Right kidney (tissue), 1 donor: ENCODE measurements around the gene VIPAS39.
"Not testable (repeated sequence)": the region's sequence is repeated elsewhere in the genome, so short reads cannot be mapped to it uniquely, and the experiment has no call there.

Experiments used
- DNase-seq: peaks from one replicate; pipeline ENCODE4 v3.0.0-alpha.2; 2016

VIPAS39 gene

DNA sequence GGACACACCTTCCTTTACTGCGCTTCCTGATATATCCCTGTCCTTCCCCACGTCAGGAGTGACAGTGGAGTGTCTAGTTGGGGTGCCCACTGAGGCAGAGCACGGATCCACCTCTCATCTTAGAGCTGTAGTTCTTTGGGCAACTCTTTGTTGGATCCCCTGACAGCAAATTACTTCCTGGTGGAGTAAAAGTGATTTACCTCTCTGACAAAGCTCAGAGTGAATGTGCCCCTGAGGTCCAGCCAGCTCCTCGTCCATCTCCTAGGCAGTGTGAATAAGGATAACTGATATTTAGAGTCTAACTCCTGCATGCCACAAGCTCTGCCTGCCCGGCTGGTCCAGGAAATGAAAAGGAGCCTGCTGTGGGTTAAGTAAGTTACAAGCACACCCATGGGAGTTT, 16.5 kb upstream of the VIPAS39 start:
- peak; percentile 25 for DNase-seq

DNA sequence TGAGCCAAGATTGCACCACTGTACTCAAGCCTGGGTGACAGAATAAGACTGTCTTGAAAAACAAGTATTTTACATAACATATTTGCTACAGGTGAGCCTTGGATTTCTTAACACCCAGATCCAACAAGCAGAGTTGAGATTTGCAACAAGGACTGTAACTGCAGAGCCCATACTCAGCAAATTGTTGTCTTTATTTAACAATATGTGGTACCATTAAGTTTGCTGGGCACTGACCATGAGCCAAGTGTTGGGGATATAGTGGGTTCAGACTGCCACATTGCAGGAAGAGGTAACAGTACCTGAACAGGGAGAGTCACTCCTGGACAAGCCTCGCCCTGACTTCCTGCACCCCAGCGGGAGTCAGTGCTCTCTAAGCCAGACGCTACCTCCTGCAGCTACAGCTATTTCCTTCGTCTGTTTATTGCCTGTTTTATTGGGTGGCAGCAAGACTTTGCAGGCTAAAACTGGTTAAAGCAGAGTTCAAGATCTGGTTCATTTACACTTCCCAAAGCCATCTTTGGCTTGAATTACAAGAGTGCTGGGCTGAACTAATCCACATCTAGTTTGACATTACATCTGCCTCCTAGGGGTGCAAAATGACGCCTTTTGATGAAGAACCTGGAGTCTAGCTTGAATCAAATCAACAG, 12.9 kb upstream of the VIPAS39 start:
- no peak for DNase-seq

DNA sequence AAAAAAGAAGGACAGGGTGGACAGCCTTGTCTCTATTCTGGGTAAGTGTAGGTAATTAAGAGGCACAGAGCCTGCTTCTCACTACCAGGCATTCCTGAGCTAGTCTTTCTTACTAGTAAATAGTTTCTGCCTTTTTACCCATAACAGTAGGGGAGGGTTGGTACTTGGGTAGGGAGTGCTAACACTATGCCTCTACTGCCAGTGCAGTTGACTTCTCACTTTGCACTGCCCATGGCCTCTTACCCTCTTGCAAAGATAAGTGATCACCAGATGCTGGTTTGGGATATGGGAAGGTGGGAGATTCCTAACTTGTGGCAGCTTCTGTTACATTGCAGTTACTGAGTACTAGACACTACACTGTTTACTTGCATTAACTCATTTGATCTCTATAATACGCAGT, 12.1 kb upstream of the VIPAS39 start:
- no peak for DNase-seq

DNA sequence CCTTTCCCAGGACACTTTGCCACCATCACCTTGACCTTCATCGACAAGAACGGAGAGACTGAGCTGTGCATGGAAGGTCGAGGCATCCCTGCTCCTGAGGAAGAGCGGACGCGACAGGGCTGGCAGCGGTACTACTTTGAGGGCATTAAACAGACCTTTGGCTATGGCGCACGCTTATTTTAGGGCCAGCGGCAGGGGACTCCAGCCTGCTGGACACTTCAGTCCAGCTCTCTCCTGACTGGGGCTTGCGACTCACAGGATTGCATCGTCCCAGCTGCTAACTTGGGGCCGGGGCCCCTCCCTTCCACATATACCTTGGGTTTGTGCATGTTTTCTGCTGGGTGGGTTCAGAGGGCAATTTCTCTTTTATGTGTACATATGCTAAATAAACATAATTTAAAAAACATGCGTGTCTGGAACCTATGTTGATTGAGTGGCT, 11.7 kb upstream of the VIPAS39 start:
- no peak for DNase-seq

DNA sequence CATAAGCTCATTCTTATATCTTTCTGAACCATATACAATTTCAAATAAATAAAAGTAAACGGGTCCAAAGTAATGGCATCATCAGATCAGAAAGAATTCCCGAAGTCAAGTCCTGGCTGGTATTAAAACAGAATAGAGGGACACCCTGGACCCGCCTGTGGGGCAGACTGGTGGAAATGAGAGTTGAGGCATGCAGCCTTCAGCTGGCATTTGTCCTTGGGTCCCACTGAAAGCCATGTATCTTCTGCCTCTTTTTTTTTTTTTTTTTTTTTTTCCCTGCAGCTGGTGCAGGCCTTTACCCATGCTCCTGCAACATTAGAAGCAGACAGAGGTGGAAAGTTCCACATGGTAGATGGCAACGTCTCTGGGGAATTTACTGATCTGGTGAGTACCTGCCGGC, 10.4 kb upstream of the VIPAS39 start:
- DNase-seq: no peak

DNA sequence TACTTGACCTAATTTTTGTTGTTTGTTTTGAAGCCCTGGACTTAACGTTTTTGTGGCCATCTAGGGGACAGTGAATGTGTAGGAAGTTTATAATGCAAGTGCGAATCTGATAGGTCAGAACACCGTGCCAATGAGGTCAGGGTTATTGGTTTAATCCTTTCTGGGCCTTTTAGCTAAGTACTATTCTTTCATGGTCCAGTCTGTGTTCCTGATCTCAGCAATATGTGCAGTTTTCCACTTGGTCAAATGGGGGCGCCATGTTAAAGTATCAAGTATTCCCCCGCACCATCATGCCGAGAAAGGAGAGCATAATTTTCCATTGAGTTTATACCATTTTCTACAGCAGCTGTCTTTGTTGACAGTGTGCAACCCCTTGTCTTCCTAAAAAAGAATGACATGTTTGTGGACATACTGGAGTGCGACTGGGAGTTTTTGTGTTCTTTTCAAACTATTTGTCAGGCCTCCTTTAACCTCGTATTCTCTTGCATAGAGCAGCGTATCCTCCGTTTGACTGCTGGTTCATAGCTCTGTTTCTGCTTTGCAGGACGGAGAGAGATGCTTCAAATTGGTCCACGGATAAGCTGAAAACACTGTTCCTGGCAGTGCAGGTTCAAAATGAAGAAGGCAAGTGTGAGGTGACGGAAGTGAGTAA, 1.8 kb upstream of the VIPAS39 start:
- DNase-seq: peak; percentile 21

DNA sequence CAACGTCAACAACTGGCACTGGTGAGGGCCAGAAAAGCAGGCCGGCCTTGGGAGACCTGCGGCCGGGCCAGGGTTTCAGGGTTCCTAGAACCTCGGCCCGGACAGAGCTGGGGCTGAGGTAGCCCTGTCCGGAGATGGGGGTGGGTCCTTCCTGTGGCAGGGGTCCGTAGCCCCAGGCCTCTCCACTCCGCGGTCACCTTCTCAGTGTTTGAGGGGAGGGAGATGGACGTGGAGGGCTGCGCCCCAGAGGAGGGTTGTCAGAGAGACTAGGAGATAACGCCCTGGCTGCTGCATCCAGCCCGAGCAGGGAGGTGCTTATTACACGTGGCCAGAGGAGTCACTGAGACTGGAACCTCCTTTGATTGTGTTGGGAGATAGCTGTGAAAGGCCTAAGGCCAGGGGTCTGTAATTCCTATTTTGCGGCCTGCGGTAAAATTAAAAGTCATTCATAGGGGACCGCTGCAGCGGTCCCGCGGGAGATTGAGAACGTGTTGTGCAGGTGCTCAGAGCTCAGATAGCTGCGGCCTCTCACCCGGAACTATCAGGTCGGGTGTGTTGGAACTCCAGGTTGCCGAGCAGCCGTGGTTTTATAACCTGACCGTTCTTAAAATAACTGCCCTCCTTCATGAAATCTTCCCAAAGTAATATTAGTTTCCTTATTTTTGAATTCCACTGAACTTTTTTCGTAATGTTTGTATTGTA, 999 bp upstream of the VIPAS39 start:
- DNase-seq: peak; percentile 83

DNA sequence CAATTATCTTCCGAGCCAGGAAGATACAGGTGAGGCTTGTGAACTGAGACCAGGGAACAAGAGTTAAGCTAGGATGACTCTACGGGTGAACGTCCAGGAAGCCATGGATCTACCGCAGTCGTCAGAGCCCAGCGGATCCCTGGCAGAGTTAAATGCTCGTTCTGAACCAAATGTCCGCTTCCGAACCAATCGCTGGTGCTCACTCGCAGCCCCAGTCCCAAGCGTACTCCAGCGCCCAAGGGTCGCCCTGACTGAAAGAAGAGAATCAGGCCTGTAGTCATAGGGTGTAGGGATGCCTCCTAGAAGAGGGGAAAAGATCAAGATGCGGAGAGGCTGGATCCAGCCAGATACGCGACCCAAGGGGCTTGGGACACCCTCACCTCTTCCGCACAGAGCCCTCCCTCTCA, 283 bp downstream of the VIPAS39 start:
- no peak for DNase-seq

DNA sequence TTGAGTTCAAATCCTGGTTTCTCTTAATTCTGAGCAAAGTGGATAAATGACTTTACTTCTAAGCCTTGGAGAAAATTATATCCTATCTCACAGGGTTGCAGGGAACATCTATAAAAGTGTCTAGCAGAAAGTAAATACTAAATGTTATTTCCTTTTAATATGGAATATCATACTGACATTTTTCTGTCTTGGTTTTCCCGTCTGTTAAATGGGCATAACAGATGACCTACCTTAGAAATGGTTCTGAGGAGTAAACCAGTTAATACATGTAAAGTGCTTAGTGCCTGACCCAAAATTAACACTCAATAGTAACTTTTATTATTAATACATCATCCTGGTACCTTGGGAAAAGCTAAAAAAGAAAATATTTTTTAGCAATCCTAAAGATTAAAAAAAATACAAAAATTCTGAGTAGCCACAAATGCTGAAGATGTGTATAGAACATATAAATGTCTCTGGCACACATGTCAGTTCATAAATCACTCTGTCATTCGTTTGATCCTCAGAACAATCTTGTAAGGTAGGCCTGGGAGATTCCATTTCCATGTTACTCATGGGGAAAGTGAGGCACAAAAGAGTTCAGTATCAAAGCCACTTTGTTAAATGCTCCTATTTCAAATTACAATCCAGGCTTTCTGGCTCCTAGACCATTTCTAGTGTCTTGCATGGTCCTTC, 1.3 kb downstream of the VIPAS39 start:
- no peak for DNase-seq

DNA sequence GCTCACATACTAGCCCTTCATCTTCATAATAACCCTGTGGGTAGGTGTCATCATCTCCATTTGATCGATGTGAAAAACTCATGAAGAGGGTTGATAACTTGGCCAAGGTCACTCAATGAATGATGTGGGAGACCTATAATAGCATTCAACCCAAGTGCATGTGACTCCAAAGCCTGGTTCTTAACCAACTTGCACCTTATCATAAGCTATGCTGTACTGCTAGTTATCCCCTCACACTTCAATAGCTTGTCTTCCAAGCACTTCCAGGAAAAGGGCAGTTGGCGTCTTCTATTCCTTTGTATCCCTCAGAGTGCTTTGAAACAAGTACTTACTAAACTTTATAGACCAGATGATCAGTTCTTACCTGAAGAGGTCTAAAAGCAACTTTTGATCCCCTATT, 15.2 kb downstream of the VIPAS39 start:
- DNase-seq: no peak

DNA sequence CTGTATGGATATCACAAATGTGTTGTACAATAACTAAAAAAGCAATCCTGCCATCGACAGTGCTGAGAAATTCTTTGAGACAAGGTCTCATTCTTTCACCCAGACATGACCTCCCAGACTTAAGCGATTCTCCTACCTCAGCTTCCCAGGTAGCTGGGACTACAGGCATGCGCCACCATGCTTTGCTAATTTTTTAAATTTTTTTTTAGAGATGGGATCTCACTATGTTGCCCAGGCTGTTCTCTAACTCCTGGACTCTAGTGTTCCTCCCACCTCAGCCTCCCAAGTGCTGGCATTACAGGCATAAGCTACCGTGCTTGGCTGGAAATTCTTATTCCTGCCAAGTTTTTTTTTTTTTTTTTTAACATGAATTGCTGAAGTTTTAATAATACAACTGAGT, 17.5 kb downstream of the VIPAS39 start:
- no peak for DNase-seq

DNA sequence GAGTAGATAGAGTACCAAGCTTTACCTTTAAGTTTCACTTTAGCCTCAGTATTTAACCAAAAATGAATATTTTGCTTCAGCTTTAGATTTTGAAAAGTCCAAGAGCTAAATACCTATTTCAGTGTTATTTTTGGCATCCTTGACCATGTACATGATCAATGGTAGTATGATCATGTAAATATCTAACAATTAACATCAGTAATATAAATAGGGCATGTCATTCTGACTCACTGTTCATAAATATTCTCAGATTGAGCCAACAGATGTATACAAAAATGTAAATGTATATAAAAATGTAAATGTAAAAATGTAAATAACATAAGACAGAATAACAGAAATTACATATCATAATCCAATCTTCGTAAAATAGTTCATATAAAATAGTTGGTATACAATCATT, 18.8 kb downstream of the VIPAS39 start:
- DNase-seq: no peak

DNA sequence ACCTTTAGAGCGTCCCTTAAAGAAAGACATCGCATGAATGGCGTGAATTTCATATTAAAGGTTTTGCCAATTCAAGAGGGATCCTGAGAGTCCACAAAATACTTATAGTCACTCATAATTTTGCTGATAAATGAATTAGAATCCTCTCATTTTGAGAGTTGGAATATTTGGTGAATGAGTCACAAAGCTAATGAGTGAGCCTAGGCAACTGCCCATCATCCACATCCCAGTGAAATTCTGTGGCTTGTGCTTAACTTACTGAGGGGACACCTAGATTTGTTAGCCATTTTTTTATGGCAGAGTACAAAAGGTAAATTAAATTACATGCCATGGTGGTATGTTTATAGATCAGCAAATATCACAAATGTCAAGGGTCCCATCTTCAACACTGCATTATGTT, 21.4 kb downstream of the VIPAS39 start:
- no peak for DNase-seq

DNA sequence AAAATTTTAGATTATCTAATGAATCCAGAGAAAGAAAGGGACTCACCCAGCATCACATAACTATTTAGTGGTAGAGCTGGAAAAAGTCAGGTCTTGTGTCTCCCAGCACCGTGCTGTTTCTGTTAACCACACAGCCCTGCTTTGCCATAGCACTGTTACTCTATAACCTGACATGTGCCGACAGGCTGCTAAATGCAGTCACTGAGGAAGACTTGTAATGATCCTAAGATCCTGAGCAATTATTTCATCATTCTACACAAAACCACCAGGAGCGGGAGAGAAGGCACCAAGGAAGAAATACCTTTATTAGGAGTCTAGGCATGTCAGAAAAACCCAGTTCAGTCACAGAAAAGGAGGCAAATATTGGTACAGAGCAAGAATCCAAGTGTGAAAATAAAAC, 31.0 kb downstream of the VIPAS39 start:
- DNase-seq: no peak

DNA sequence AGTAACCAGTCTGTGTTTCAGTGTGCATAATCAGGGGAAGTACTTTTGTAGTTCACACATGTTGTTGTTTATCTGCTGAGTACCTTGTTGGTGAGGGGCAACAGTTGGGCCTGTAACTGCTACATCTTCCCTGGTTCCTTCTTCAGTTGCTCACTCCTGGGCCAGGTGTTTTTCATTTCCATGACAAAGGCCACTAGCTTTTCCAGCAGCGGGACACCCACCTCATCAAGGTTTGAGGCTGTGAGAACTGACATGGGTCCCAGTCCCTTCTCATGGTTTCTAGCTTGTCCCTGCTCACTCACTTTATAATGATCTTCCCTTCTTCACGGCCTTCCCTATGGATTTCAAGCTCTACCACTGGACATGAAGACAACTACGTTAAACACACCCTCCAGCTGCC, 32.5 kb downstream of the VIPAS39 start:
- DNase-seq: no peak

DNA sequence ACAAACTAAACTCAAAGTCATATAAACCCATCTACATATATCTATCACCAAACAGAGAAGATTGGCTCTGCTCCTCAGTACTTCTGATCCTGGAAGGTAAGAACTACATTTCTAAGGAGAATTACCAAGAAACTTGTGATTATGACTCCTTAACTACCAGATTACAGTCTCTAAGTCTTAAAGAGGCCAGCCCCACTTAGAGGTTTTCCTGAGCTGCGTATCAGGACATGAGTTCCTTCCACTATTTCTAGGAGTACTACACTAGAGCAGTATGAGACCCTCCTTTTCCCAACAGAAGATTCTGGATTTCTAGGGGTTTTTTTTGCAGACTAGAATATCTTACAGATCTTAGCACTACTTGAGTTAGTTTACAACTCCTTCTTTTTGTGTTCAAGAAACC, 34.0 kb downstream of the VIPAS39 start, which contains the start of gene NOXRED1:
NOXRED1 (minus strand) TSS at position 101 of the 400 bp plus-strand sequence. CDS start 634 bp downstream, outside the sequence.
- DNase-seq: no peak

DNA sequence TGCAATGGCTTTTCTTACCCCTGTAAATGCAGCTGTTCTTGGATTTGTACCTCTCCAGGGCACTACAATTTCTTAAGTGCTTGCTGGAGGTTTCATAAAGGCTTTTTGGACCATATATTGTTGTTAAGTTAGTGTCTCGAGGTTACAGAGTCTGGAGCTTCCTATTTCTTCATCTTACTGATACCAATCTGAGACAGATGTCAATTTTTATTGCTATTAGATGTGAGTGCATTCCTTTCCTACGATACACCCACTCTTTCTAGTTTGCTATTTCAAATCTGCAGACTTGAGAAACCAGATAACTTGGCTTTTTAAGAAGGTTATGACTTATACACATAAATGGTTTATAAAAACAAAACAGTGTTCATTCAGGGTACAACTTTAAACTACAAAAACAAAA, 36.2 kb downstream of the VIPAS39 start:
- DNase-seq: no peak

DNA sequence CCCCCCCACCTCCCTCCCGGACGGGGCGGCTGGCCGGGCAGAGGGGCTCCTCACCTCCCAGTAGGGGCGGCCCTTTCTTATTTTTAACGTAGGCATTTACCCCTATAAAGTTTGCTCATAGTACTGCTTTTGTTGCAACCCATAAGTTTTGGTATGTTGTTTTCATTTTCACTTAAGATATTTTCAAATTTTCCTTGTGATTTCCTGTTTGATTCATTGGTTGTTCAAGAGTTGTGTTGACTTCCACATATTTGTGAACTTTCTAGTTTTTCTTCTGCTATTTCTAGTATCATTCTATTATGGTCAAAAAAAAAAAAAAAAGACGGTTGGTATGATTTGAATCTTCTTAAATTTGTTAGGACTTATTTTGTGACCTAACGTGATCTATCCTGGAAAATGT, 40.6 kb downstream of the VIPAS39 start:
- no peak for DNase-seq

DNA sequence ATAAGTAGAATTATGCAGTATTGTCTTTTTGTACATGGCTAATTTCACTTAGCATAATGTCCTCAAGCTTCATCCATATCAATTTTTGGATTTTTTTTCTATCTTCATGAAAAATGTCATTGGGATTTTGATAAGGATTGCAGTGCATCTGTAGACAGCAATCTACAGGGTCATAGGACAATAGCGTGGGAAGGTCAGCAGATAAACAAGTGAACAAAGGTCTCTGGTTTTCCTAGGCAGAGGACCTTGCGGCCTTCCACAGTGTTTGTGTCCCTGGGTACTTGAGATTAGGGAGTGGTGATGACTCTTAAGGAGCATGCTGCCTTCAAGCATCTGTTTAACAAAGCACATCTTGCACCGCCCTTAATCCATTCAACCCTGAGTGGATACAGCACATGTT, 41.3 kb downstream of the VIPAS39 start:
- DNase-seq: not testable (repeated sequence)

DNA sequence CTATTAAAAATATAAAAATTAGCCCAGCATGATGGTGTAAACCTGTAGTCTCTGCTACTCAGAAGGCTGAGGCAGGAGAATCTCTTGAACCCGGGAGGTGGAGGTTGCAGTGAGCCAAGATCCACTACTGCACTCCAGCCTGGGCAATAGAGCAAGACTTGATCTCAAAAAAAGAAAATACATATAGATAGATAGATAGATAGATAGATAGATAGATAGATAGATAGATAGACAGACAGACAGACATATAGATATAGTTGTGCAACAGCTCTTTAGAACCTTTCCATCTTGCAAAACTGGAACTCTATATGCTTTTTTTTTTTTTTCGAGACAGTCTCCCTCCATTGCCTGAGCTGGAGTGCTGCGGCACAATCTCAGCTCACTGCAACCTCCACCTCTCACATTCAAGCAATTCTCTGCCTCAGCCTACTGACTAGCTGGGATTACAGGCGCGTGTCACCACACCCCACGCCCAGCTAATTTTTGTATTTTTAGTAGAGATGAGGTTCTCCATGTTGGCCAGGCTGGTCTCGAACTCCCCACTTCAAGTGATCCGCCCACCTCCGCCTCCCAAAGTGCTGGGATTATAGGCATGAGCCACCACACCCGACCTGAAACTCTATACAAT, 41.9 kb downstream of the VIPAS39 start:
- not testable (repeated sequence) for DNase-seq

DNA sequence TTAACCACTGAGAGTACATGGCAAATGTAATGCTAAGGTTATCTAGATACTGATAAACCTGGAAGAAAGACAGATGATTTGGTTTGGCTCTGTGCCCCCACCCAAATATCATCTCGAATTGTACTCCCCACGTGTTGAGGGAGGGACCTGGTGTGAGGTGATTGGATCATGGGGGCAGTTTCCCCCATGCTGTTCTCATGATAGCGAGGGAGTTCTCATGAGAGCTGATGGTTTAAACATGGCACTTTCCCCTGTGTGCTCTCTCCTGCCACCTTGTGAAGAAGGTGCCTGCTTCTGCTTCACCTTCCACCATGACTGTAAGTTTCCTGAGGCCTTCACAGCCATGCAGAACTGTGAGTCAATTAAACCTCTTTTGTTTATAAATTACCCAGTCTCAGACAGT, 48.3 kb downstream of the VIPAS39 start:
- DNase-seq: no peak

DNA sequence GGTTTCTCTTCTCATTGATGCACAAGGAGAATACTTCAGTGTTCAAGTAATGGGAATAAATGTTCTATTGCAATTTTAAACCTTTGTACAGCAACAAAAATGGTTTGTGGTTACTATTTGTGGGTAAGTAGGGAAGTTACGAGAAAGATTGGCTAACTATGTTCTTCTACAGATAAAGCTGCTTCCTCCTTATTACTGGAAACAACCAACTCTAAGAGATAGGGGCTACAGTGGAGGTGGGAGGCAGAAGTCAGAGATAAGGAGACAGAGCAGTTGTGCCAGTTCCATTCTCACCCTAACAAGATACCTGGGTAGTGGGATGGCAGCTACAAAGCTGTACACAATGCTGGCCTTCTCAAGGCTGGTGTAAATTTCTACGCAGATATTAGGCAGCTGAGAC, 50.2 kb downstream of the VIPAS39 start:
- DNase-seq: no peak

DNA sequence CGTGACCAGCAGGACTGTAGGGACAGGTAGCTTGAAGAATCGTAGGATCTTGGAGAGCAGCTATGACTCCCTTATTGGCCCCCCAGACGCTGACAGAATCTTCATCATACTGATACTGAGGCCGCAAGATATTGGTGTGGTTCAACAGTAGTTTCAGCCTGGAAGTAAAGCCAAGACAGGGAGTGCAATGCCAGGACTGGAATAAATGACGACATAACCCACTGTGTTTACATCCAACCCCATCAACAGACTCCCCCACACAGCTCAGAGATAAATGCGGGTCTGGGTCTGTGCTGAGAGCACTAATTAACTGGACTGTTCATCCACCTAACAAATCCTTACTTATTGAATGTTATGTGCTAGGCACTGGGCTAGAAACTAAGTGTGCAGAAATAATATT, 50.7 kb downstream of the VIPAS39 start:
- DNase-seq: no peak
